Stimulated activated CD8-positive, alpha-beta memory T cell treated with anti-CD3 and anti-CD28 coated beads, Interleukin-2, amount 100 ng/mL, for 48 hours (primary cell): ENCODE results near the gene BPHL.
"Not testable (repeated sequence)": the region's sequence is repeated elsewhere in the genome, so short reads cannot be mapped to it uniquely, and the experiment has no call there.

Experiments
- DNase-seq, 2 donors: peaks; one replicate each; pipeline ENCODE4 v3.0.0-alpha.2; 2020; ENCODE audit warnings: low read depth in 2 of 2

The BPHL gene

GRCh38 chr6:3178666-3179065, 60.2 kb downstream of the BPHL start:
- DNase-seq = not testable (repeated sequence)

- not testable (repeated sequence) for DNase-seq
Observed at GRCh38 chr6:3179945-3180344, 61.4 kb downstream of the BPHL start.

DNA sequence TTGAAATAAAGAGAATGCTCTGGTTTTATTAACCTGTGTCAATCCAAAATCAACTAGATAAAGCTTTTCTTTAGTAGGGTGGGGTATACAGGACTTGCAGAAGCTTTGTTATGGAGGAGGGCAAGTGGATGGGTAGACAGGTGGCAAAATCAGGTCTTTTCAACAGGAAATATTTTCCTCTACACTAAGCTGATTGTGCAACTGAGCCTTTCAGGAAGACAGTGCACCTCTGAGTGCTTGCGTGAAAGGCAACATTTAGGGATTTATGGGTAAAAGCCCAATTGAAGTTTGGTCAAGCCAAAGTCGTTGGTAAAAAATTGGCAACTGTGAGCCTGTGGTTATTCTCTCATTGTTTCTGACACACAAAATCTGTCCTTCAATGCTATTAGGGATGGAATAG, 62.6 kb downstream of the BPHL start:
- no peak for DNase-seq

GRCh38 chr6:3183066-3183465, 64.6 kb downstream of the BPHL start:
- DNase-seq = no peak

- no peak for DNase-seq
Observed at GRCh38 chr6:3186974-3187382, 68.5 kb downstream of the BPHL start.

- DNase-seq = no peak
Observed at GRCh38 chr6:3188262-3188661, 69.8 kb downstream of the BPHL start.

- DNase-seq = not testable (repeated sequence)
Observed at GRCh38 chr6:3189192-3189591, 70.7 kb downstream of the BPHL start.

DNA sequence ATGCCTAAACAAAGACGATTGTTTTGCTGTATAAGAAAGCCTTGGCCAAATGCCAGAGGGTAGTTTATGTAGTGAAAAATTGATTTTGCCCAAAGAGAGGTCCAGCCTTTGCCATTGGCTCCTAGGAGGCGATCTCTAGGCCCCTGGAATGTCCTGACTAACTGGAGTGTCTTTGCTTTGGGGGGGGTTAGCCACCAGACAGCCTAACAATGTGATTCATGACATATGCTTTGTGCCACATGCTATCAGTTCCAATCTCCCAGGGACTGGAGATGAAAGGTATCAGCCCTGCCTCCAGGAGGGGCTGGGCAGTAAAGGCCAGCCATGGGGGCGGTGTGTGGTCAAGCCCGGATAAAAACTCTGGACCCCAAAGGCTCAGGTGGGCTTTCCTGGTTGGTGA, 71.5 kb downstream of the BPHL start:
- no peak for DNase-seq

DNA sequence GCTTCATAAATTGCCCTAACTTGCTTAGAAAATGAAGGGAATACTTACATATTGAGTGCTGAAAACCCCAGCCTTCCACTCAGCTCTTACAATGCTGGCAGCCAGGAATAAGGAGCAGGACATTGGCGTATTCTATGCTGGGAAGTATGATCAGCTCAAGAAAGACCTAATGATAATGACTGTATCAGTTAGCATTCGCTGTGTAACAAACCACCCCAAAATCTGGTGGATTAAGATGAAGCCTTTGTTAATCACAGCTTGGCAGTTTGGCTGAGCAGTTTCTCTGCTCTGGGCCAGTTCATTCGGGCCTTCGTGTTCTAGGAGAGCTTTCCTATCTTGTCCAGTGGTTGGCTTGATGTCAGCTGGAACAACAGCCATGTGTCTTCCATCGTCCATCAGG, 72.3 kb downstream of the BPHL start:
- no peak for DNase-seq

DNA sequence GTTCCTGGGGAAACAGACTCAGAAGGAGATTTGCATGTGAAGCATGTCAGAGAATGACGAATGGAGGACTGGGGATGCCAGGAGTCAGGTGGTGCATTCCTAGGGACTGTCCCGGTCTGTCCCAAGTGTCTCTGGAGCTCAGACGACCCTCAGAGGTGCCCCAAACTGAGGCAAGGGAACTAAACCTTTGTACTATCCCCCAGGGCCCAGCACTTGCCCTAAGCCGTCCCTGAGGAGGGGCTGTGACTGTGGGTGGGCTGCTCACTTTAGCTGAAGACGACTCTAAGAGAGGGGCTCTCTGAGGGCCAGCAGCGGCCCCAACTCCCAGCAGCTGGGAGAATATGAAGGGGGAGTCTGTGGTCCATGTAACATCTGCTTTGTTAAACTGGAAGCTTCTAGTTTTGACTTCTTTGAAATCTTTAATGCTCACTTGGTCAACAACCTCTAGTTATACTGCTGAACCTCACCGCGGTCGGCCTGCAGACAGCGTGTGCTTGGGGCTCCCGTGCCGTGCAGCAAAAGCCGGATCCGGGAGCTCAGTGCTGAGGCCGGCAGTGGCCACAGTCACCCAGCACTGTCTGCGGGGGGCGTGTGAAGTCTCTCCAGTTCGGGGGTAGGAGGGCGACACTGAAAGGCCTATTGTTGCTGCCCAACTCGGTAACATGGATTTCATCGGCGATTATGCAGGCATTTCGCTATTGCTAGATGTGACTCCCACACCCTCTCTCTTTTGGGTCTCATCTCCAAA, 74.8 kb downstream of the BPHL start:
- no peak for DNase-seq

GRCh38 chr6:3194535-3195419, 76.3 kb downstream of the BPHL start:
- no peak for DNase-seq

DNA sequence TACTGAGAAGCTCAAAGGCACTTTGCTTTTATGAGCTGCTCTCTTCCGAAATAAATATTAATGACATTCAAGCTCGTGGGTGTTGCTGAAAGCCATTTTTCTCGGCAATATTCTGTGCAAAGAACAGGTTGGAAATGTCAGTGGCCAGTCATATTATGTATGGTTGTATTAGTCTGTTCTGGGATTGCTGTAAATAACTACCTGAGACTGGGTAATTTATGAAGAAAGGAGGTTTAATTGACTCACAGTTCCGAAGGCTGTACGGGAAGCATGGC, 76.8 kb downstream of the BPHL start:
- DNase-seq = no peak

GRCh38 chr6:3195695-3196497, 77.4 kb downstream of the BPHL start:
- DNase-seq = no peak

- DNase-seq = no peak
Observed at GRCh38 chr6:3196770-3197169, 78.3 kb downstream of the BPHL start.

GRCh38 chr6:3197734-3198133, 79.2 kb downstream of the BPHL start:
- DNase-seq = not testable (repeated sequence)

DNA sequence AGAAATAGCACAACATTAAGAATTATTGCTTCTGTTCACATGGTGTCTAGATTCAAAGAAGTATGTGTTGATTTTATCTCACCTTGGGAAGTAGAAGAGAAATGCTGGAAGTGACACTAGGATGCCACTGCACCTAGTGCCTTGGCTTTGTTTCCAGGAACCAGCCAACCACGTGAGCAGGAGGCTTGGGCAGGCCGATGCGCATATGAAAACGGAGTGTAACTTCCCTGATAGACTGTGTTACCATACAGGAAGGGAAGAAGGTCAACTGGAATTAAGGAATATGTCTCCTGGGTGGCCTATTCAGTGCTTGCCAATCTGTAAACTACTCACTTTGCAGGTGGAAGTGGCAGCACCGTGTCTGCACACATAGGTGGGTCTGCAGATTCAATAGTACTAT, 80.9 kb downstream of the BPHL start:
- DNase-seq = no peak

- DNase-seq = no peak
Observed at GRCh38 chr6:3200682-3201081, 82.2 kb downstream of the BPHL start.

DNA sequence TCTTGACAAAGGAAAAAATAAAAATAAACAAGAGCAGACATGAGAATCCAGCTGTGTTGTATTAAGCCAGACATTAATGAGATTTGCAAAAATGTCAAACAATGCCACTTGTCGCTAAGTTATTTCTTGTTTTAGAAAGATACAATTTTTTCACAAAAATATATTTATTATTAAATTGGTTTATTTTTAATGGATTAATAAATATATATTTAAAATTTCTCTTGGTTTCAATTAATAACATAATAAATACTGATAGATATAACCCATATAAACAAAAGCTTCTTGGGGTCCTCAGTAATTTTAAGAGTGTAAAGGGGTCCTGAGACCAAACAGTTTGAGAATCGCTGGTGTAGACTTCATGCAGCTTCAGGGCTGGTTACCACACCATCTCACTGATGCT, 82.9 kb downstream of the BPHL start:
- no peak for DNase-seq
